ENCODE data around the gene FAAH2. TPM values are rescaled to one million over a fixed set of nuclear protein-coding genes. Genes with fewer than 3 reads are reported as not detected.

The FAAH2 gene
- polyA plus RNA-seq, 1 donor from 2014 or later = 9.3 TPM

DNA sequence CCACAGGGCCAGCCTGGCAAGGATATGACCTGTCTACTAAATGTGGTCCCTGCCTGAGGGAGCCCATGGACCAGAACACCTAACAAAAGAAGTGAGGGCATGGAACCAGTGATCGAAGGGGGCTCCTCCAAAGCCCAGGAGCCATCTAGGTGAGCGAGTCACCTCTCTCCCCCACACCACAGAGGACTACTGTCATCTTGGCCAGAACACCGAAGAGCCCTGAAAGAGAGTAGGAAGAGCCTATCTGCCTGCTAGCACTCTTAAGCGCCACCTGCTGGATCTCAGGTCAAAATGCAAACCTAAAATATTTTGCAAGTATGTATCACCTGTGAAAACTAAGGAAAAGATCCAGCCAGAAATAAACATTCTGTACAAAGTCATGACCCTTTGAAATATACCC is 167.4 kb downstream of the FAAH2 start:
- Histone ChIP-seq H3K9me2 (ENCODE audit: insufficient read depth, low read length) (no peaks in the 10 kb centered on the region), H3K9ac (ENCODE audit: low read length) (no peak overlapping the region), H3K4me2 (ENCODE audit: low read length) (no peak overlapping the region), H3F3A (ENCODE audit: insufficient read depth, low read length, poor library complexity, severe bottlenecking) (no peaks in the 10 kb centered on the region), H3K36me3 (ENCODE audit: insufficient read depth, low read length) (no peaks in the 10 kb centered on the region), H3K79me2 (replicated peaks; ENCODE audit: insufficient read depth, low read length) (no peaks in the 10 kb centered on the region), H4K20me1 (ENCODE audit: insufficient read depth) (no peaks in the 10 kb centered on the region), H3K27ac (ENCODE audit: low read length) (no peak overlapping the region), H2AFZ (ENCODE audit: low read depth, low read length) (no peak overlapping the region), H3K9me3 (ENCODE audit: low read length) (no peaks in the 10 kb centered on the region), H3K27me3 (ENCODE audit: insufficient read depth, low read depth, low read length) (no peaks in the 10 kb centered on the region), H3K4me3 (ENCODE audit: low read length) (no peak overlapping the region)
- TF ChIP-seq, protein P1, sequence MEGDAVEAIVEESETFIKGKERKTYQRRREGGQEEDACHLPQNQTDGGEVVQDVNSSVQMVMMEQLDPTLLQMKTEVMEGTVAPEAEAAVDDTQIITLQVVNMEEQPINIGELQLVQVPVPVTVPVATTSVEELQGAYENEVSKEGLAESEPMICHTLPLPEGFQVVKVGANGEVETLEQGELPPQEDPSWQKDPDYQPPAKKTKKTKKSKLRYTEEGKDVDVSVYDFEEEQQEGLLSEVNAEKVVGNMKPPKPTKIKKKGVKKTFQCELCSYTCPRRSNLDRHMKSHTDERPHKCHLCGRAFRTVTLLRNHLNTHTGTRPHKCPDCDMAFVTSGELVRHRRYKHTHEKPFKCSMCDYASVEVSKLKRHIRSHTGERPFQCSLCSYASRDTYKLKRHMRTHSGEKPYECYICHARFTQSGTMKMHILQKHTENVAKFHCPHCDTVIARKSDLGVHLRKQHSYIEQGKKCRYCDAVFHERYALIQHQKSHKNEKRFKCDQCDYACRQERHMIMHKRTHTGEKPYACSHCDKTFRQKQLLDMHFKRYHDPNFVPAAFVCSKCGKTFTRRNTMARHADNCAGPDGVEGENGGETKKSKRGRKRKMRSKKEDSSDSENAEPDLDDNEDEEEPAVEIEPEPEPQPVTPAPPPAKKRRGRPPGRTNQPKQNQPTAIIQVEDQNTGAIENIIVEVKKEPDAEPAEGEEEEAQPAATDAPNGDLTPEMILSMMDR (IDR thresholded peaks at IDR 0.05; ENCODE audit: poor library complexity, severe bottlenecking) = no peak
- TF ChIP-seq MXI1 (conservative IDR thresholded peaks at IDR 0.05; ENCODE audit: poor library complexity, severe bottlenecking) (no peak), REST (IDR thresholded peaks at IDR 0.05; ENCODE audit: borderline replicate concordance) (no peak), POLR2AphosphoS5 (IDR thresholded peaks at IDR 0.05) (no peak), TAF1 (IDR thresholded peaks at IDR 0.05; ENCODE audit: low read depth) (no peak), EP300 (conservative IDR thresholded peaks at IDR 0.05; ENCODE audit: poor library complexity, severe bottlenecking) (no peak), SMC3 (conservative IDR thresholded peaks at IDR 0.05; ENCODE audit: poor library complexity) (no peak), EZH2 (IDR thresholded peaks at IDR 0.05; ENCODE audit: borderline replicate concordance, insufficient read depth, low read length, poor library complexity, severe bottlenecking) (no peak), RAD21 (conservative IDR thresholded peaks at IDR 0.05) (no peak)

- no peak overlapping the region for H3K4me3 ChIP-seq (ENCODE audit: low read length)
- H3K9me3 ChIP-seq (ENCODE audit: low read length) = no peaks in the 10 kb centered on the region
- H2AFZ ChIP-seq (ENCODE audit: low read depth, low read length) = no peak overlapping the region
- no peaks in the 10 kb centered on the region for H3K36me3 ChIP-seq (ENCODE audit: insufficient read depth, low read length)
- H3F3A ChIP-seq (ENCODE audit: insufficient read depth, low read length, poor library complexity, severe bottlenecking) = no peaks in the 10 kb centered on the region
- H3K9me2 ChIP-seq (ENCODE audit: insufficient read depth, low read length) = no peaks in the 10 kb centered on the region
- H3K4me2 ChIP-seq (ENCODE audit: low read length) = no peak overlapping the region
- H4K20me1 ChIP-seq (ENCODE audit: insufficient read depth) = no peaks in the 10 kb centered on the region
- no peaks in the 10 kb centered on the region for H3K27me3 ChIP-seq (ENCODE audit: insufficient read depth, low read depth, low read length)
- H3K9ac ChIP-seq (ENCODE audit: low read length) = no peak overlapping the region
- H3K79me2 ChIP-seq (replicated peaks; ENCODE audit: insufficient read depth, low read length) = no peaks in the 10 kb centered on the region
- H3K27ac ChIP-seq (ENCODE audit: low read length) = no peak overlapping the region
- TF ChIP-seq EP300 (conservative IDR thresholded peaks at IDR 0.05; ENCODE audit: poor library complexity, severe bottlenecking) (no peak), TAF1 (IDR thresholded peaks at IDR 0.05; ENCODE audit: low read depth) (no peak), EZH2 (IDR thresholded peaks at IDR 0.05; ENCODE audit: borderline replicate concordance, insufficient read depth, low read length, poor library complexity, severe bottlenecking) (no peak), REST (IDR thresholded peaks at IDR 0.05; ENCODE audit: borderline replicate concordance) (no peak), POLR2AphosphoS5 (IDR thresholded peaks at IDR 0.05) (no peak), RAD21 (conservative IDR thresholded peaks at IDR 0.05) (no peak), MXI1 (conservative IDR thresholded peaks at IDR 0.05; ENCODE audit: poor library complexity, severe bottlenecking) (no peak), SMC3 (conservative IDR thresholded peaks at IDR 0.05; ENCODE audit: poor library complexity) (no peak)
- TF ChIP-seq, protein P1 (IDR thresholded peaks at IDR 0.05; ENCODE audit: poor library complexity, severe bottlenecking) = no peak
Measured at GRCh38 chrX:57481514-57481913, 195.0 kb downstream of the FAAH2 start.
